IPS DF 4.7 (cell line): ENCODE data around the gene MICU1.
"Not testable (repeated sequence)": the region's sequence is repeated elsewhere in the genome, so short reads cannot be mapped to it uniquely, and the experiment has no call there.

Source experiments
- DNase-seq: peaks from one replicate; pipeline ENCODE4 v3.0.0-alpha.2; 2013; ENCODE audit warnings: low spot score; ENCODE audit errors: extremely low read depth

MICU1 gene

DNA sequence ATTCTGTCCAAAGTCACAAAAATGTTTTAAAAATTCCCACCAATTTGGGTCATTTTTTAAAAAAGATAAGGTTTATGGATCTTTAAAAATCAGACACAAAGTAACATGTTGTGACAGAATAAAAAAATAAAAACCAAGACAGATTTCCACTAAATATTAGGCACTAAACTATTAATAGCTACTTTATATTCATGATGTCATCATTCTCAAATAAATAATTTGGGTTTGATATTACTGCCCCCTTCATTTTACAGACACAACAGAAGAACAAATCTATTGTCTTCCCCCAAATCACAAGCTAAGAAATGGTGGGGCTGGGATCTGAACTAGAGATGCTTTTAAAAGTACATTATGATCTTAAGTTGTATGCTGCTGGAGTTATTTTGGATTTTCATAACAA is 119.4 kb downstream of the MICU1 start:
- no peak for DNase-seq

DNA sequence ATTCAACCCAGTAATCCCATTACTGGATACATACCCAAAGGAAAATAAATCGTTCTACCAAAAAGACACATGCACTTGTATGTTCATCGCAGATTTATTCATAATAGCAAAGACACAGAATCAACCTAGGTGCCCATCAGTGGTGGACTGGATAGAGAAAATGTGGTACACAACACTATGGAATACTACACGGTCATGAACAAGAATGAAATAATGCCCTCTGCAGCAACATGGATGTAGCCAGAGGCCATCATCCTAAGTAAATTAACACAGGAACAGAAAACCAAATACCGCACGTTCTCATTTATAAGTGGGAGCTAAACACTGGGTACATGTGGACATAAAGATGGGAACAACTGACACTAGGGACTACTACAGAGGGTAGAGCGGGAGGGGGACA is 120.4 kb downstream of the MICU1 start:
- no peak for DNase-seq

DNA sequence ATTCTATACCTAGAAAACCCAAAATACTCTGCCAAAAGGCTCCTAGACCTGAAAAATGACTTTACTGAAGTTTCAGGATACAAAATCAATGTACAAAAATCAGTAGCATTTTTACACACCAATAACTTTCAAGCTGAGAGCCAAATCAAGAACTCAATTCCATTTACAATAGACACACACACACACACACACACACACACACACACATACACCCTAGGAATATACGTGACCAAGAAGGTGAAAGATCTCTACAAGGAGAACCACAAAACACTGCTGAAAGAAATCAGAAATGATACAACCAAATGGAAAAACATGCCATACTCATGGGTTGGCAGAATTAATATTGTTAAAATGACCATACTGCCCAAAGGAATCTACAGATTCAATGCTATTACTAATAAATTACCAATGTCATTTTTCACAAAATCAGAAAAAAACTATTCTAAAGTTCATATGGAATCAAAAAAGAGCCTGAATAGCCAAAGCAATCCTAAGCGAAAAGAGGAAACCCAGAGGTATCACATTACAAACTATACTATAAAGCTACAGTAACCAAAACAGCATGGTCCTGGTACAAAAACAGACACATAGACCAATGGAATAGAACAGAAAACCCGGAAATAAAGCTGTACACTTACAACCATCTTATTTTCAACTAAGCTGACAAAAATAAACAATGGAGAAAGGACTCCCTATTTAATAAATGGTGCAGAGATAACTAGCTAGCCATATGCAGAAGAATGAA is 122.0 kb downstream of the MICU1 start:
- DNase-seq = no peak

DNA sequence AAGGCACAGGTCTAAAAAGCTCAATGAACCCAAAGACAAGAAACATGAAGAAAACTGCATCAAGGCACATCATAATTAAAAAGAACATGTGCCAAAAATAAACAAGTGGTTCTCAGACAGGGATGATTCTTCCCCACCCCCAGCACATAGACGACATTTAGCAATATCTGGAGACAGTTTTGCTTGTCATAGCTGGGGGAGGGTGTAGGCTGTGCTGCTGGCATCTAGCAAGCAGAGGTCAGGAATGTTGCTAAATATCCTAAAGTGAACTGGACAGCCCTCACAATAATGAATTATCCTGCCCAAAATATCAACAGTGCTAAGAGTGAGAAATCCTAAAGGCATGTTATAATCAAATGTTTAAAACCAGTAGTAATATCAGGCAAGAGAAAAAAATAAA is 122.6 kb downstream of the MICU1 start:
- no peak for DNase-seq

DNA sequence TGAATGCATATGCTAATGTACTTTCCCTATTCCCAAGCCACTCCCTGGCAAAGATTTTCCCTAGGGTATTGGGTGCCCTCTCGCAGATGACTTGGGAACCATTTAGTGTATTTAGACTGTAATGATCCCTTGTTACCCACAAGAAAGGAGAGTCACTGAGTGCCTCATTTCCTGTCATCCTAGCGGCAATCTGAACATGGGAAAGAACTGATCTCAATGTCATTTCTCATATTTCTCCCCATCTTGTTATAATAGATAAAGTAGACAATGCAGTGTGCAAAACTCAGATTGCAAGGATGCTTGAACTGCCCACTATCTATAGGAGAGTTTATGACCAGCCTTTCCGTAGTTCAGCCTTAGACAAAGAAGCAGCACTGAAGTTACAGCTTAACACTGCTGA is 123.3 kb downstream of the MICU1 start:
- DNase-seq = no peak

DNA sequence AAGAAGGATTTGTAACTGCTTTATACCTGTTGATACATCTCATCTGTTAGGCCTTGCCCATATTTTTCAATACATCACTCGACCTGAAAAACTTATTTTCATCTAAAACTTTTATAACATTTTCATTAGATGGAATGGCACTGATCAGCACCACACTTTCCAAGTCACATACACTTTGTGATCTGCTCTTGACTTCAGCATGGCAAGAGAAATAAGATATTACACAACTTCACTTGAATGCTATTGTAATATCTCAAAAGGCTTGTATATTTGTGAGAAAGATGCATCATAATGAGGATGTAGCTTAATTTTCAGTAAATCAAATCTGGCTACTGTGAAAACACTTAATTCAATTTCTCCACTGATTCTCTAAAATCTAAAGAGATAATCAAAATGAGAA is 126.2 kb downstream of the MICU1 start:
- DNase-seq = no peak

DNA sequence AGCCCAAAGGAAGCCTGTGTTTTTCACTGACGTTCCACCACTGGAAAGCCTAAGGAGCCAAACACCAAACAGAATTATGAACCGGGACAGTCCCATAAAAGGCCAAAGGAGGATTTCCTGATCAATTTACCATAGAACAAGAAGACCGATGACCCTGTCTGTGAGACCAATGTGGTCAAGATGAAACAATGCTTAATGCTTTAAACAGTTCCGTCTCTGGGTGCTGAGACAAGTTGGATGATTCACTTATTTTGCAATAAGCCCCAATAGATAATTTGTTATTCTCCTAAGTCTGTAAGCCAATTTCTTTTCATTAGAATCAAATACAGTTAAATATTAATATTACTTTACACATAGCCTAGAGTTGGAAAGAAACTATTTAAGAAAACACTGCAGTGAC is 134.9 kb downstream of the MICU1 start:
- no peak for DNase-seq

DNA sequence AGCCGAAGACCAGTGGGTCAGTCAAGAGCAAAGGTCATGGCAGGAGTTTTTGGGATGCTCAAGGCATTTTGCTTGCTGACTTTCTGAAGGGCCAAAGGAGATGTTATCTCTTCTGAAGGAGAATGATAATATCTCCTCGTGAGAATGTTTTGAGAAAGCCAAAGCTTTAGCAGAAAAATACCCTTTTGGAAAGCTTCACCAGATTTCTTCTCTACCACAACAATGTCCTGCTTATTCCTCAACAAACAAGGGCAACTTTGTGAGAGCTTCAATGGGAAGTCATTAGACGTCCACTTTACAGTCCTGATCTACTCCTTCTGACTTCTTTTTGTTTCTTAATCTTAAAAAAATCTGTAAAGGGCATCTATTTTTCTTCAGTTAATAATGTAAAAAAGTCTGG is 138.4 kb downstream of the MICU1 start:
- DNase-seq = no peak

DNA sequence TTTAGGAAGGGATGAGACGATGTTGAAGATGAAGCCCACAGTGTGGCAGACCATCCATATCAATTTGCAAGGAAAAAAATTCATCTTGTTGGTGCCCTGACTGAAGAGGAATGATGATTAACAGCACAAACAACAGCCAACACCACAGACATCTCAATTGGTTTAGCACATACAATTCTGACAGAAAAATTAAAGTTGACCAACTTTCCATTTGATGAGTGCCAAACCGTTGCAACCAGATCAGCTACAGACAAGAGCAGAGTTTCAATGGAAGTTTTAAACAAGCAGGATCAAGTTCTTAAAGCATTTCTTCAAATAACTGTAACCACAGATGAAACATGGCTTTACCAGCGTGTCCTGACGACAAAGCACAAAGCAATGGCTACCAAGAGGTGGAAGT is 138.8 kb downstream of the MICU1 start:
- no peak for DNase-seq

DNA sequence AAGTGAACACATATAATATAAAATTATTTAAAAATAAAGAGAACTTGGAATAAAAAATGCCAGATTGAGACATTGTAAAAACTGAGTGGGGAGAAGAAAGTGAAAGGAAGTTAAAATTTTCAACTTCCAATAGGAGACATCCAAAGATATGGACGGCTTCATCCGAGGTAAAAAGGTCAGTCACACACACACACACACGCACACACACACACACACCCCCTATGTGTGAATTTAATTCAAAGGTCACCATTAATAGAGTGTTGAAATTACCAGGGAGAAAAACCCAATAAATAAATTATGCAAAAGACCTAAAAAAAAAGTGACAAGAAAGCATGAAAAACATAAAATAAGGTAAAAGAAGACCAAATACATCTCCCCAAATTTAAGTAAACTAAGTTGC is 140.2 kb downstream of the MICU1 start:
- no peak for DNase-seq

DNA sequence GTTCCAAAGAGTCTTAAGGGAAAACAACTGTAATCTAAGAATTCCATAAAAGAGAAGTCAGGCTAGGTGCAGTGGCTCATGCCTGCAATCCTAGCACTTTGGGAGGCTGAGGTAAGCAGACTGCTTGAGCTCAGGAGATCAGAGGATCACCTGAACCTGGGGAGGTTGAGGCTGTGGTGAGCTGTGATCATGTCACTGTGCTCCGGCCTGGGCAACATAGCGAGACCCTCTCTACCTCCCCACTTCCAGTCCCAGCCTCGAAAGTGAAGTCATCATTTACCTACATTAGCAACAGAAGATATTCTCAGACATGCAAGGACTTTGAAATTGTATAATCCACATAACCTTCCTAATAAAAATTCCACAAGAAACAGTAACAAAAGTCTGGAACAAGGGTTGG is 141.4 kb downstream of the MICU1 start:
- no peak for DNase-seq

DNA sequence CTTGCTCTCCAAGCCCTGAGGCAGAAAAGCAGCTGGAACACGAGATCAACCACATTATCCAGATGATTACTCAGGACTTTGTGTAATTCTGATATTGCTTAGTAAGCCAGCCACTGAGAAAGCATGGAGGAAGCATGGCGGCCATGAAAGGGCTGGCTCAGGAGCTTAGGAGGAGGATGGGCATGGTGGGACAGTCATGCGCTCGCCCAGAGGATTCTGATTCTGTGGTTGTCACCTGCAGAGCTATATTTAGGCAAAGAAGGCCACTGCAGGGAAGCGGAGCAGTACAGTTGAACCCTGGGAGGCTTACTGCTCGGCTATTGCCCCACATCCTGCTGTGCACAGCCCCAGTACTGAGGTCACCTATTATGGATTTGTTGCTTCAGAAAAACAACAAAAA is 142.4 kb downstream of the MICU1 start:
- no peak for DNase-seq

DNA sequence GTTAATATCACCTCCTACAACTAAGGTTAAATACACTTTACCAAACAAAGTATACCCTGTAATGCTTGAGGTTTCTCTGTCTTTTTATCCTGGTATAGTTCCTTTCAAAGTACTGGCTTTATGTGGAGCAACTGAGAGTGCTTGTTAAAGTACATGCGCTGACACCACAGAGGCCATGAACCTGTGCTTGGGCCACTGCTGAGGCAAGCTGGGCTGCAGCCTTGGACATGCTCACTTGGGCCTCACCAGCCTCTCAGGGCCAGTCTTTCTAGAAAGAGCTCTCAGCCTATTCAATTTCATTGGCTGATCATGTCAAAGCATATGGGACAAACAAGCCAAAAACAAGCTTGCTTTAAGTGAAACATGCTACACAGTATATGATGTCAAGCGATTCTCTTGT is 145.0 kb downstream of the MICU1 start:
- no peak for DNase-seq

DNA sequence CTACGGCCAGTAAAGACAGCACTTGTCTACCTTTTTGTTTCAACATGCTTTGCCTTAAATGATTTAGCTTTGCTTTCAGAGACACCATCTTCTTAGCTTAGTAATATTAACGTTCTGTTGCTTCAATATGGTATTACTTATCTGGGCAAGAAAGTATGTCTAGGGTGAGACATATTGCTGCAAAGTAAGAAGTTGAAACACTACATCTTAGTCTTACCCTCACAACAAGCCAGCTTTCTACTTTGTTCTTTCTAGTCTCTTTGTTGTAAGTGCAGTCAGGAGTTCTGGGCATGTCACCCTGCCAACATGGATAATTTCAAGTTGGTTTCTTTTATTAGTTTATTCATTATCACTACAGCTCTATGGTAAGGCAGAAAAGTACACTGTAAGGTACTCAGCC is 148.4 kb downstream of the MICU1 start:
- DNase-seq = no peak

DNA sequence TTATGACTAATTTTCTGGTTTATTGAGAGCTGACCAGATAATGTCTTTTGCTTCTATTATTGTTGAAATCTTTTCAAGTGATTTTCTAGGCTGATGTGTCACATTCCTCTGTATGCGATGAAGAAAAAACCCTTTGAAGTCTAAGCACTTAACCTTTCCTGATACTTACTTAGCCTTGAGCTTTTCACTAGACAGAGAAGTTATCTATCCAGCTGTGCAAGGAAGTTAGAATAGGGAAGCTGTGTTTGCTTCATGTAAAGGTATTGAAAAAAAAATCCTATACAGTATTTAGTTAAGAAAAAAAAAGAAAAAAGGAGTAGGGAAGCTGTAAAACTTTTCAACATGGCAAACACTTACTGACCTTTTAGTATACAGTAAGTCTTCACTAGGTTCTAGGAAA is 153.6 kb downstream of the MICU1 start:
- DNase-seq = no peak

DNA sequence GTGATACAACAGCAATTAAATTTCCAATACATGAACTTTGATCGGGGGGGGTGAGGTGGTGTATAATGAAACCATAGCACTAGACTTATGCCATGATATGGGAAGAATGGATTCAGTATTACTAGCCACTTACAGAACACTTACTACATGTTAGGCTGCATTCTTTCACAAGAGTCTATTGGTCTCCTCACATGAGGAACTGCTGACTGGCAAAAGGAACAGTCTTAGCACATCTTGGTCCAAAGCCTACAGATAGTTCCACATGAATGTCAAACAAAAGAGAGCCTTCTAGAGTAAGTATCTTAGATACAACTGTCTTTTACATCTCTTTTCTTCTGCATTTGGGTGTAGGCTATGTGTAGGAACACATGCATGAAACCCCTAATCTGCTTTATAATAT is 155.2 kb downstream of the MICU1 start:
- no peak for DNase-seq

DNA sequence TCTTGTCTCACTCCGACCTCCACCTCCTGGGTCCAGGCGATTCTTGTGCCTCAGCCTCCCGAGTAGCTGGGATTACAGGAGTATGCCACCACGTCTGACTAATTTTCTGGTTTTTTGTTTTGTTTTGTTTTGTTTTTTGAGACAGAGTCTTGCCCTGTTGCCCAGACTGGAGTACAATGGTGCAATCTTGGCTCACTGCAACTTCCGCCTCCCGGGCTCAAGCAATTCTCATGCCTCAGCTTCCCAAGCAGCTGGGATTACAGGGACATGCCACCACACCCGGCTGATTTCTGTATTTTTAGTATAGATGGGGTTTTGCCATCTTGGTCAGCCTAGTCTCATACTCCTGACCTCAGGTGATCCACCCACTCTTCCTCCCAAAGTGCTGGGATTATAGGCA is 158.8 kb downstream of the MICU1 start:
- DNase-seq = not testable (repeated sequence)

DNA sequence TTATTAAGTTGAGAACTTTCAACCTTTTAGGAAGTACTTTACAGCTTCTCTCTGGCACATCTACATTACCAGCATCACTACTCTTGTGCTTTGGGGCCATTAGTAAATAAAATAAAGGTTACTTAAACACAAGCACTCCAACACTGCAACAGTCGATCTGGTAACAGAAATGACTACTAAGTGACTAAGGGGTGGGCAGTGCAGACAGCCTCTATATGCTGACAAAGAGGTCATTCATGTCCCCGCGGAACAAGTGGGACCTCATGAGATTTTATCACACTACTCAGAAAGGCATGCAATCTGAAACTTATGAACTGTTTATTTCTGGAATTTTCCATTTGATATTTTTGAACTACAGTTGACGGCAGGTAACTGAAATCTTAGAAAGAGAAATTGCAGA is 159.9 kb downstream of the MICU1 start:
- DNase-seq = no peak

DNA sequence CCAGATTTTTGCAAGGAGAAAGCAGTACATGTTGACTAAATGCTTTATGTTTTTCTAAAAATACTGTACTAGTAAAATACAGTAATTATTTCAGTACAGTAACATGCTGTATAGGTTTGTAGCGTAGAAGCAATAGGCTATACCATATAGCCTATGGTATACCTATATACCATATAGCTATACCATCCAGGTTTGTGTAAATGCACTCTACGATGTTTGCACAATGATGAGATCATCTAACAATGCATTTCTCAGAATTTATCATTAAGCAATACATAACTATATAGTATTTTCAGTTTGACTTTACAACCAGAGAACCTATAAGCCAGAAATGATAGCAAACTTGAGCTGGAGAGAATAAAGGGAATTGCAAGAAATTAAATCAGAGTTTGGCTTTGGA is 161.4 kb downstream of the MICU1 start:
- no peak for DNase-seq

DNA sequence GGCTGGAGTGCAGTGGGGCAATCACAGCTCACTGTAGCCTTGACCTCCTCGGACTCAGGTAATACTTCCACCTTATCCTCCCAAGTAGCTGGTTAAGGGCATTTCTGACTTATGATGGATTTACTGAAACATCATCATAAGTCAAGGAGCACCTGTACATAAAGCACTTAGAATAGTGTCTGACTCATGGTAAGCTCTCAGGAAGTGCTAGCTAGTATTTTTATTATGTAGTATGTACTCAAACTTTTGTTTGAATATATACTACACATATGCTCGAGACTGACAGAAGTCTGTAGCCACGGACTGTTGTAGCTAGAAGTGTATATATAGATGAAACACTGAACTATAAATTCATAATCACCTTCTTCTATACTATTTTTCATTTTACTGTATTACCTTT is 163.6 kb downstream of the MICU1 start:
- DNase-seq = no peak

DNA sequence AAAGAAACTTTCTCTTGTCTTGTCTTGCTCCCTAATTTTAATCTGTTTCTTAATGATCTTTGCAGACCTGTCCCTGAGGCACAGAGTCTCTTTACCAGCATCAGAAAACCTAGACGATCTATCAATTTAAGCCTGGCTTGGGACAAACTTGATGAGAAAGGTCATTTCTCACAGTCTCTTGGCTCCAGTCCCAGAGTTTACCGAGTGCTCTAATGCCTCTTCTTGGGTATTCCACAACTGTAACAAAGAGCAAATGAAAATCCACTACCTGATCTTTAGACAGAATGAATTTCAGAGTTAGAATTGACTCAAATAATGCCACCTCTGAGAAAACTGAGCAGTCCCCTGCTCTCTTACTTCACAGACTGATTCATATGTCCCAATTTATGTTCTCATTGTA is 164.8 kb downstream of the MICU1 start:
- no peak for DNase-seq

DNA sequence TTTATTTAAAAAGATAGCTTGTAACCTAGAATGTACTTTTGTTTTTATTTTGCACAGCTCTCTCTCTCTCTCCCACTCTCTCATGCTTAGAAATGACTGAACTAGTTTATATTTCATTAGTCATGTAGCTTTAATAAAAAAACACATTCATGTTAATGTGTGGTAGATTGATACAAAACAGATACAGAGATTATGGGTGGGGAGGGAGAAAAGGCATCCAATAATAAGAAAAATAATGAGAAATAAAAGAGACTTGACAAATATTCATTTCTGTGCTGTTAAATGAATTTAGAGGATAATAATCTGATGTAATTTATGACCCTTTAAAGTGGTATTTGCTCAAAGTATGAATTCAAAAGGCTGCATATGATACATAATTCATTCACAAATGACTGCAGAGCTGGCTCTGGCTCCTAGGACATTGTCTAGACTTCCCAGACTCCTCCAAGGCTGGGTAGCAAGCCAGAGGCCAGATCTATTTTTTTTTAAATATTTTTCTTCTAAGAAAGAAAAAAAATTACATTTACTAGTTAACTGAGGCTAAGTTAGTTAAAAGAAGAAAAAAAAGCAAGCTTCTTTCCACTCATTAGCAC is 165.5 kb downstream of the MICU1 start:
- no peak for DNase-seq

DNA sequence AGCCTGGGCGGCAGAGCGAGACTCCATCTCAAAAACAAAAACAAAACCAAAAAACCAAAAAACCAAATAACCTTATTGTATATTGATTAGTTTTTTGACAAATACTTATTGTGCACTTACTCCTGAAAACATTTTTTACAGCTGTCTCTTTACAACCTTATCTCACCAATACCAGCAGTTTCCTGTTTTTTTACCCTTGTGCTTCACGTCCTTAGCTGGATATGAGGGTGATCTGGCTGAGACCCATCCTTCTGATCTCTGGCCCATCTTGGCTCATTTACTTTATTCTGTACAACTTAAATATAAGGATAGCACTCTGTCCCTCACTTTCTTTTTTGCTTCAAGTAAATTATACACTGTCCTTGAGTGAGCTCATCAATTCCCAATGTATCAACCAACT is 166.6 kb downstream of the MICU1 start:
- DNase-seq = no peak
